Measurements from ENCODE around the gene MSANTD2.

Gene MSANTD2

DNA sequence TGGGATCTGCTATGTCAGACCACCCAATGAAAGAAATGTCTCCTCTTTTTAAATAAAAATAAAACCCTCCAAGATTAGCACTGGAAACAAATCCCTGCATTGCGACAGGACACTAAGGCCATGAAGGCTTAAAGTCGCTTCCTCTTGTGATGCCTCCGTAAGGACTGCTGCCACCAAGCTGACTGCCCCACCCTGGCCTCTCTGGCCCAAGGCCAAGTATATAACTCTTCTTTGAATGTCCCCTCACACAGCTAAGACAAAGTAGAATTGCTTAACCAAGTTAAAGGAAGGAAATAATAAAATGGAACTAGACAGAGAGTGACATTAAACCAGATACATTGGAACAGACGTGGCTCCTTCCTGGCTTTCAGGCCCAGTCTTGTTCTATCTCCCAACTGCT, 68.0 kb downstream of the MSANTD2 start:
- TF ChIP-seq, protein P1, sequence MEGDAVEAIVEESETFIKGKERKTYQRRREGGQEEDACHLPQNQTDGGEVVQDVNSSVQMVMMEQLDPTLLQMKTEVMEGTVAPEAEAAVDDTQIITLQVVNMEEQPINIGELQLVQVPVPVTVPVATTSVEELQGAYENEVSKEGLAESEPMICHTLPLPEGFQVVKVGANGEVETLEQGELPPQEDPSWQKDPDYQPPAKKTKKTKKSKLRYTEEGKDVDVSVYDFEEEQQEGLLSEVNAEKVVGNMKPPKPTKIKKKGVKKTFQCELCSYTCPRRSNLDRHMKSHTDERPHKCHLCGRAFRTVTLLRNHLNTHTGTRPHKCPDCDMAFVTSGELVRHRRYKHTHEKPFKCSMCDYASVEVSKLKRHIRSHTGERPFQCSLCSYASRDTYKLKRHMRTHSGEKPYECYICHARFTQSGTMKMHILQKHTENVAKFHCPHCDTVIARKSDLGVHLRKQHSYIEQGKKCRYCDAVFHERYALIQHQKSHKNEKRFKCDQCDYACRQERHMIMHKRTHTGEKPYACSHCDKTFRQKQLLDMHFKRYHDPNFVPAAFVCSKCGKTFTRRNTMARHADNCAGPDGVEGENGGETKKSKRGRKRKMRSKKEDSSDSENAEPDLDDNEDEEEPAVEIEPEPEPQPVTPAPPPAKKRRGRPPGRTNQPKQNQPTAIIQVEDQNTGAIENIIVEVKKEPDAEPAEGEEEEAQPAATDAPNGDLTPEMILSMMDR (conservative IDR thresholded peaks at IDR 0.05; ENCODE audit: low read length): no peak
- no peak overlapping the region for H3K4me3 ChIP-seq (ENCODE audit: low read length)
- DNase-seq (ENCODE audit: low read depth): no peak

DNA sequence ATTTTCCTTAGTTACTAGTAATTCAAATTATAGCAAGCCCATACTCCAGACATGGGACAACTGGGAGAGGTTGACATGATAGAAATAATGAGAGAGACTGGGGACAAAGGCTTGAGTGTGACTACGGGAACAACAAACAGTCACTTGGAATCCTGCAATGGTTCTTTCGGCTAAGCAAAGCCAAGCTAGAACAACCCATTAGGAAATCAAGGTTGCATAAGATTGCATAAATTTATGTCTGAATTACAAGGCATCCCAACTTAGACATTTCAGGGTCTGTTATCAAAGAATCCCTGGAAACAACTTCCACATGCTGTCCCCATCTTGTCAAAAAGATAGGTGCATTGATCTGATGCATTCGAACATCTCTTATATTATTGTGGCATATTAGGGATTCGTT, 70.6 kb downstream of the MSANTD2 start:
- no peak overlapping the region for H3K4me3 ChIP-seq (ENCODE audit: low read length)
- TF ChIP-seq, protein P1 (conservative IDR thresholded peaks at IDR 0.05; ENCODE audit: low read length): no peak
- no peak for DNase-seq (ENCODE audit: low read depth)

DNA sequence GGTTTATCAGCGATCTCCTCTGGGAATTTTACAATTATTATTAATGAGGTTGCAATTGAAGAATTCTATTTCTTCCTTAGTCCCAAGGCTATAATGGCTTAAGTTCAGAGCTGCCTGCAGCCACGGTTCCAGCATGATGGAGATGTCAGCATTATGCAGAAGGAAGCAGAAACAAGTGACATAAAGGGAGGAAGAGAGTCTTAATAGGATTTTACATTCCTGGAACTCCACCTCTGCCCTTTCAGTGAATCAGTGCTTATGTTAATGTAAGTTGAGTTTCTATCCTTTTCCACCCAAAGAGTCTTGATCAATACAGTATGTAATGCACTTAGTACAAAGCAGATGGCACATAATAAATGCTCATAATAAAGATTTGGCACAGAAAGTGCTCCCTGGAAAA, 72.1 kb downstream of the MSANTD2 start:
- TF ChIP-seq, protein P1 (conservative IDR thresholded peaks at IDR 0.05; ENCODE audit: low read length): no peak
- DNase-seq (ENCODE audit: low read depth): no peak
- H3K4me3 ChIP-seq (ENCODE audit: low read length): no peak overlapping the region

DNA sequence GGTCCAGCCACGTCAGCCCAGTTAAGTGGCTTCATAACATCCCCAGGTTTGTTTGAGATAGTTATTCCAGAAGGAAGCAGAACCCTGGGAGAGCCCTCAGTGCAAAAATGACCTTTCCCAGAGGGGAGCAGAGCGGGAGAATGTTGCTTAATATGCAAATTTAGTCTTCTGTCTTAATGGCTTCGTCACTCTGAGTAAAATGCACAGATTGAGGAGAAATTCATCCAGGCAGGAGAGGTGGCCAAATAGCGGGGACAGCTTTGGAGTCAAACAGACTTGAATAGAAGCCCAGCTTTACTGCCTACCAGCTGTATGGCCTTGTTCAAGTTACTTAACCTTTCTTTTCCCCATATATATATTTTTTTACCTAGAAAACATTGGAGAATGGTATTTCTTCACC, 72.7 kb downstream of the MSANTD2 start:
- TF ChIP-seq, protein P1 (conservative IDR thresholded peaks at IDR 0.05; ENCODE audit: low read length): no peak
- no peak overlapping the region for H3K4me3 ChIP-seq (ENCODE audit: low read length)
- no peak for DNase-seq (ENCODE audit: low read depth)

DNA sequence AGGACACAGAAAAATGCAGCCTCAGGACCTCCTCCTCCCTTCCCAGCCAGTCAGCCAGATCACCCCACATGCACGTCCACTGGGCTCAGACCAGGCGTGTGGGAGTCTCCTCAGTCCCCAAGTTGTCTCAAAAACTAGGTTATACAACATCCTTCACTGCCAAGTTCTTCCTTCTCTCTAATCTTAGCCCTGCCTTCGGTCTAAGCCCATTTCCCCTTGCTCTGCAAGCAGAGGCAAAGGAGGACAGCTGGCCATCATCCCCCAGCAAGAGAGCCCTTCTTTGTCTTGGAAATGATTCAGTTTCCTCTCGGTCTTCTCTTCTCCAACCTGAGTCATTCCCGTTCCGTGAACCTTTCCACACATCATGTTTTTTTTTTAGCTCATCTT, 74.5 kb downstream of the MSANTD2 start:
- TF ChIP-seq, protein P1 (conservative IDR thresholded peaks at IDR 0.05; ENCODE audit: low read length): no peak
- peak; percentile 36 for DNase-seq (ENCODE audit: low read depth)
- H3K4me3 ChIP-seq (ENCODE audit: low read length): no peak overlapping the region

DNA sequence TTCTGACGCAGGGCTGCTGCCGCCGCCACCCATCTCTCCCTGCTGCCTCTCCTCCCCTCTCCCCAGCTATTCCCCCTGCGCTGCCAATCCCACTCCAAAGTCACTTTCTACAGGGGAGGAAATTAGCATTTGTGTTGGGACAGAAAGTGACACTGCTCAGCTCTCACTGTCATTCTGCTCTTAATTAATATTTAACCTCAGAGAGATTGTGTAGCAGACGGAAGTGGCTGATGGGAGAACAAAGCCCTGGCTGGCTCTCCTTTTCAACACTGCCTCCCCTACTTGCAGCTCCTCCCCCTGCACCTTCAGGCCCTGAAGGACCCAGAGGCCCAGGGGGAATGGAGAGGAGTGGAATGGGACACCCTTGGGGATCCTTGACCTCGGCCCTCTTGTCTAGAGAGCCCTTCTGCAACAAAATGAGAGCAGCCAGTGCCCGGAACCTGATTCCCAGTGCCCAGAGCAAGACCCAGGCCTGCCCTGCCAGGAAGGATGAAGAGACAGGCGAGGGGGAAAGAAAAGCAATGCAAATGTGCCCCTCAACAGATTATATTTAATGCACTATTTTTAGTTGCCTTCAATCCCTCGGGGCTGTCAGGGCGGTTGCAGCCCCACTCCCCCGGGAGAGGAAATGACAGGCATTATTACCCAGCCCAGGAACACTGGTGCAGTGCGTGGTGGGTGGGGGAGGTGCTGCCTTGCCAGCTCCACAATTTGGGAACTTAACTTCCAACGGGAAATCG, 75.1 kb downstream of the MSANTD2 start:
- DNase-seq (ENCODE audit: low read depth): no peak
- H3K4me3 ChIP-seq (ENCODE audit: low read length): no peak overlapping the region
- TF ChIP-seq, protein P1 (conservative IDR thresholded peaks at IDR 0.05; ENCODE audit: low read length): no peak

DNA sequence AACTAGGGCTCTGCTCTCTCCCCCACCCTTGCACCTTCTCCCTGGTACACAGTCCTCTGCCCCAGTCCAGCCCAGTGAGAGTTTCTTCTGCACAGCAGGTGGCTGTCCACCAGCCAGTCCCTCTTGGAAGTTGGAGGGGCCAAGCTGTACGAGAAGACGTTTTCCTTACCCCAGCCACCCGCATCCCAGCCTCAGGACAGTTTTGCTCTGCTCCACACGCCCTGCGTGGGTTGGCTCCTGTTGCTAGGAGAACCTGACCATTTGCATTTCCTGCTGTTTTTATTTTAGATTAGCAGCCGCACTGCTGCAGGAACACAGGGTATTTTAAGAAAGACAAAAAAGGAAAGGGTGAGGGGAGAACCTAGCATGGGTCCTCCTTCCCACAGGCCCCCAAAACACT, 78.0 kb downstream of the MSANTD2 start:
- H3K4me3 ChIP-seq (ENCODE audit: low read length): no peak overlapping the region
- no peak for DNase-seq (ENCODE audit: low read depth)
- TF ChIP-seq, protein P1 (conservative IDR thresholded peaks at IDR 0.05; ENCODE audit: low read length): no peak

Data from AG10803 (cell line).